ENCODE measurements around the gene RFTN1. TPM values are rescaled to one million over a fixed set of nuclear protein-coding genes. Genes with fewer than 3 reads are reported as not detected.
"Not testable (repeated sequence)": the region's sequence is repeated elsewhere in the genome, so short reads cannot be mapped to it uniquely, and the experiment has no call there.

Gene RFTN1
- polyA plus RNA-seq, 12 donors, result 10.4 to 29.6 (median 14.1) TPM; not detected in 1

GRCh38 chr3:16332904-16333426 lies 180.5 kb downstream of the RFTN1 start:
- no peak for DNase-seq

GRCh38 chr3:16331319-16331883 lies 182.1 kb downstream of the RFTN1 start:
- no peak for DNase-seq

- no peak for DNase-seq
These were observed 183.1 kb downstream of the RFTN1 start for GRCh38 chr3:16330351-16330750.

- no peak for DNase-seq
These were observed 183.7 kb downstream of the RFTN1 start for GRCh38 chr3:16329826-16330129.

GRCh38 chr3:16329036-16329825 lies 184.3 kb downstream of the RFTN1 start:
- no peak for DNase-seq

GRCh38 chr3:16328124-16328523 lies 185.4 kb downstream of the RFTN1 start:
- no peak for DNase-seq

- DNase-seq, result no peak
These were observed 186.7 kb downstream of the RFTN1 start for GRCh38 chr3:16326724-16327349.

GRCh38 chr3:16325850-16326249 lies 187.6 kb downstream of the RFTN1 start:
- DNase-seq, result no peak

GRCh38 chr3:16323737-16324136 lies 189.8 kb downstream of the RFTN1 start:
- no peak for DNase-seq

- DNase-seq, result no peak
These were observed 191.3 kb downstream of the RFTN1 start for GRCh38 chr3:16322189-16322588.

GRCh38 chr3:16320711-16321110 lies 192.8 kb downstream of the RFTN1 start:
- no peak for DNase-seq

- DNase-seq, result no peak
These were observed 193.8 kb downstream of the RFTN1 start for GRCh38 chr3:16319723-16320122.

- no peak for DNase-seq
These were observed 194.2 kb downstream of the RFTN1 start for GRCh38 chr3:16319307-16319706.

GRCh38 chr3:16318176-16318575 lies 195.3 kb downstream of the RFTN1 start:
- DNase-seq, result no peak

- no peak for DNase-seq
These were observed 195.9 kb downstream of the RFTN1 start for GRCh38 chr3:16317561-16317945.

GRCh38 chr3:16316847-16317560 lies 196.5 kb downstream of the RFTN1 start:
- no peak for DNase-seq

- DNase-seq, result no peak
These were observed 197.1 kb downstream of the RFTN1 start for GRCh38 chr3:16316396-16316795.

GRCh38 chr3:16315623-16316022 lies 197.9 kb downstream of the RFTN1 start:
- DNase-seq, result no peak

GRCh38 chr3:16313886-16314645 lies 199.4 kb downstream of the RFTN1 start:
- no peak for DNase-seq

- DNase-seq, result no peak
These were observed 201.5 kb downstream of the RFTN1 start for GRCh38 chr3:16311960-16312451.

GRCh38 chr3:16310486-16310885 lies 203.0 kb downstream of the RFTN1 start:
- DNase-seq, result not testable (repeated sequence)
